DND-41 (cell line): ENCODE results near the gene SMIM33.
"Not testable (repeated sequence)": the region's sequence is repeated elsewhere in the genome, so short reads cannot be mapped to it uniquely, and the experiment has no call there.

Experiments used
- CTCF ChIP-seq: IDR thresholded peaks from 2 replicates; pipeline ENCODE4 v1.5.1; 2012; ENCODE audit warnings: borderline replicate concordance, low read length, moderate library complexity, mild to moderate bottlenecking; ENCODE audit not compliant: poor library complexity, severe bottlenecking; ENCODE audit errors: extremely low read depth
- EZH2 ChIP-seq: IDR thresholded peaks from 3 replicates; pipeline ENCODE4 v1.6.1; 2012; ENCODE audit warnings: borderline replicate concordance, low read depth, mild to moderate bottlenecking, moderate library complexity, low read length, inconsistent platforms; ENCODE audit not compliant: severe bottlenecking

- not testable (repeated sequence) for TF ChIP-seq CTCF, EZH2
Observed at GRCh38 chr5:139478657-139479423, 8.0 kb downstream of the SMIM33 start.
